OCI-LY7 (cell line): ENCODE results near the gene TMEM234.

Source experiments
- EZH2phosphoT487 ChIP-seq: fragments of 200-600 bp; sonication (generic); IDR thresholded peaks from 2 replicates; pipeline ENCODE4 v1.6.1; 2018; ENCODE audit warnings: low read depth, borderline replicate concordance, mild to moderate bottlenecking, mixed run types, antibody characterized with exemption, low read length, moderate library complexity, mixed read lengths
- TF ChIP-seq, protein P1 (sequence below): fragments of 200-600 bp; sonication (generic); conservative IDR thresholded peaks from 2 replicates; pipeline ENCODE4 v1.5.1; 2014; ENCODE audit warnings: mild to moderate bottlenecking, antibody characterized with exemption, low read length, moderate library complexity, mixed read lengths

DNA sequence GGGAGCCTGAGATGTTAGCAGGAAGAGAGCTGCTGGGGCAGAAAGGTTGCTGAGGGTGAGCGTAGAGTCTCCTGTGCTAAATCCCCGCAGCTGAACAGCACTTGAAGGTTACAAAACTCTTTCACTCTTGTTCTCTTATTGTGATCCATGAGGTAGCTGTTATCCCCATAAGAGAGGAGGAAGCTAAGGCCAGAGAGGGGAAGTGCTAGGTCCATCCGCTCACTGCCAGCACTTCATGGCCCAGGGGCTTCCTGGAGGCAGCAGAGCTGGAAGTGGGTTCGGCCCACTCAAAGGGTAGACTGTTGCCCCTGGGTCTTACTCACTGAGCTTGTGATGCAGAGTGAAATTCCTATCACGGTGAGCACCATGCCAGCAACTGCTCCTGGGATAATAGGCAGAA is 5.6 kb downstream of the TMEM234 start:
- TF ChIP-seq, protein P1, sequence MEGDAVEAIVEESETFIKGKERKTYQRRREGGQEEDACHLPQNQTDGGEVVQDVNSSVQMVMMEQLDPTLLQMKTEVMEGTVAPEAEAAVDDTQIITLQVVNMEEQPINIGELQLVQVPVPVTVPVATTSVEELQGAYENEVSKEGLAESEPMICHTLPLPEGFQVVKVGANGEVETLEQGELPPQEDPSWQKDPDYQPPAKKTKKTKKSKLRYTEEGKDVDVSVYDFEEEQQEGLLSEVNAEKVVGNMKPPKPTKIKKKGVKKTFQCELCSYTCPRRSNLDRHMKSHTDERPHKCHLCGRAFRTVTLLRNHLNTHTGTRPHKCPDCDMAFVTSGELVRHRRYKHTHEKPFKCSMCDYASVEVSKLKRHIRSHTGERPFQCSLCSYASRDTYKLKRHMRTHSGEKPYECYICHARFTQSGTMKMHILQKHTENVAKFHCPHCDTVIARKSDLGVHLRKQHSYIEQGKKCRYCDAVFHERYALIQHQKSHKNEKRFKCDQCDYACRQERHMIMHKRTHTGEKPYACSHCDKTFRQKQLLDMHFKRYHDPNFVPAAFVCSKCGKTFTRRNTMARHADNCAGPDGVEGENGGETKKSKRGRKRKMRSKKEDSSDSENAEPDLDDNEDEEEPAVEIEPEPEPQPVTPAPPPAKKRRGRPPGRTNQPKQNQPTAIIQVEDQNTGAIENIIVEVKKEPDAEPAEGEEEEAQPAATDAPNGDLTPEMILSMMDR, result no peak
- no peak for TF ChIP-seq EZH2phosphoT487
